Measurements from ENCODE around the gene ZNF618. TPM values are rescaled to one million over a fixed set of nuclear protein-coding genes. Genes with fewer than 3 reads are reported as not detected.

ZNF618 gene
- 4.2 and 5.8 TPM in 2 replicates for total RNA-seq (2014; rRNA removed)
- percentile 50 among the genes with signal in this experiment for Bru-seq, nascent RNA
- BruChase-seq, experiment 1, labeled RNA remaining after a 6-hour chase, result percentile 47 among the genes with signal in this experiment
- percentile 52 among the genes with signal in this experiment for BruChase-seq, experiment 2, labeled RNA remaining after a 2-hour chase
- long read RNA-seq, full-length matches to known transcripts, result 2 of 20 reads
- long read RNA-seq, partial matches to known transcripts, result 5 of 20 reads
- long read RNA-seq, other reads (novel, unspliced or antisense), result 13 of 20 reads

- no peaks in the 10 kb centered on the region for H4K20me1 ChIP-seq (ENCODE audit: low read length)
- peak within 1 kb of the TSS; percentile 94 for H2AFZ ChIP-seq (ENCODE audit: low read length)
- ChIA-PET CTCF (interaction anchor here (0.7 to 1.2 kb wide), 3 partner anchors 174 to 195 kb away, joined by 3 to 7 read pairs (median 6); no protein-coding TSS in a partner anchor), POLR2A (ENCODE audit: unreplicated experiment) (no interaction called here)
- no peaks in the 10 kb centered on the region for H3K9me3 ChIP-seq (ENCODE audit: low read length)
- TF ChIP-seq EZH2phosphoT487 (IDR thresholded peaks at IDR 0.05; ENCODE audit: borderline replicate concordance, low read length), result no peak
- TF ChIP-seq, protein P1, sequence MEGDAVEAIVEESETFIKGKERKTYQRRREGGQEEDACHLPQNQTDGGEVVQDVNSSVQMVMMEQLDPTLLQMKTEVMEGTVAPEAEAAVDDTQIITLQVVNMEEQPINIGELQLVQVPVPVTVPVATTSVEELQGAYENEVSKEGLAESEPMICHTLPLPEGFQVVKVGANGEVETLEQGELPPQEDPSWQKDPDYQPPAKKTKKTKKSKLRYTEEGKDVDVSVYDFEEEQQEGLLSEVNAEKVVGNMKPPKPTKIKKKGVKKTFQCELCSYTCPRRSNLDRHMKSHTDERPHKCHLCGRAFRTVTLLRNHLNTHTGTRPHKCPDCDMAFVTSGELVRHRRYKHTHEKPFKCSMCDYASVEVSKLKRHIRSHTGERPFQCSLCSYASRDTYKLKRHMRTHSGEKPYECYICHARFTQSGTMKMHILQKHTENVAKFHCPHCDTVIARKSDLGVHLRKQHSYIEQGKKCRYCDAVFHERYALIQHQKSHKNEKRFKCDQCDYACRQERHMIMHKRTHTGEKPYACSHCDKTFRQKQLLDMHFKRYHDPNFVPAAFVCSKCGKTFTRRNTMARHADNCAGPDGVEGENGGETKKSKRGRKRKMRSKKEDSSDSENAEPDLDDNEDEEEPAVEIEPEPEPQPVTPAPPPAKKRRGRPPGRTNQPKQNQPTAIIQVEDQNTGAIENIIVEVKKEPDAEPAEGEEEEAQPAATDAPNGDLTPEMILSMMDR (conservative IDR thresholded peaks at IDR 0.05; ENCODE audit: low read depth, low read length), result peak; percentile 38
- TF ChIP-seq EZH2 (IDR thresholded peaks at IDR 0.05; ENCODE audit: low read length, unreplicated experiment), result no peak
- peak within 1 kb of the TSS; percentile 84 for H3K9ac ChIP-seq (ENCODE audit: low read length)
- no peaks in the 10 kb centered on the region for H3K9me2 ChIP-seq (replicated peaks; ENCODE audit: low read length)
- peak; percentile 41 for DNase-seq
- BruUV-seq (replicated peaks), result no TSS peak
- peak within 1 kb of the TSS; percentile 95 for H3K4me2 ChIP-seq (ENCODE audit: low read length)
- no peaks in the 10 kb centered on the region; the same call in 1 of the 2 replicates for H3K4me1 ChIP-seq (ENCODE audit: insufficient read depth, low read length)
- no peaks in the 10 kb centered on the region for H3K36me3 ChIP-seq (ENCODE audit: low read depth, low read length)
- no peak within 1 kb of the TSS for H3K27ac ChIP-seq (ENCODE audit: low read length)
- intact Hi-C loops (cut with micrococcal nuclease), result loop anchor here (2.0 to 5.0 kb wide), 2 partner anchors 69 to 140 kb away; no protein-coding TSS in a partner anchor
- peaks cover 46% of the 10 kb centered on the region for H3K79me2 ChIP-seq (ENCODE audit: low read length)
- peak; percentile 75 for ATAC-seq
- peak within 1 kb of the TSS; percentile 86 for H3K4me3 ChIP-seq (ENCODE audit: low read length)
- no peaks in the 10 kb centered on the region for H3K27me3 ChIP-seq (ENCODE audit: low read length)
- H3F3A ChIP-seq (ENCODE audit: low read length, unreplicated experiment), result no peaks in the 10 kb centered on the region
Measured at GRCh38 chr9:113876151-113876992, at the start of gene ZNF618. Gene ZNF618, plus strand, starts transcription at chr9:113876309. Its CDS starts 72 bp downstream, at chr9:113876381.

DNA sequence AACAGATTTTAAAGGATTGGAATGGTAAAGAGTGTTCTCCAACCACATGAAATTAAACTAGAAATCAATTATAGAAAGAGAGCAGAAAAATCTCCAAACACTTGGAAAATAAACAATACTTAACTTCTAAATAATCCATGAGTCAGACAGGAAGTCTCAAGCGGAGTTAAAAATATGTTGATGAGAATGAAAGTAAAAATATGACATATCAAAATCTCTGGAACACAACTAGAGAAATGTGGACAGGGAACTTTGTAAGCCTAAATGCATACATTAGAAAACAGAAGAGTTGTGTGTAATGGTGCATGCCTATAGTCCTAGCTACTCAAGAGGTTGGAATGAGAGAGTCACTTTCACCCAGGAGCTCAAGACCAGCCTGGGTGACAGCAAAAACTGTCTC is 47.9 kb upstream of the ZNF618 start:
- Histone ChIP-seq H3K9ac (ENCODE audit: low read length) (no peak overlapping the region), H4K20me1 (ENCODE audit: low read length) (no peaks in the 10 kb centered on the region), H3K27ac (ENCODE audit: low read length) (no peak overlapping the region), H3K79me2 (ENCODE audit: low read length) (no peaks in the 10 kb centered on the region), H3K9me3 (ENCODE audit: low read length) (no peaks in the 10 kb centered on the region), H3K4me3 (ENCODE audit: low read length) (no peak overlapping the region), H3K9me2 (replicated peaks; ENCODE audit: low read length) (no peaks in the 10 kb centered on the region), H2AFZ (ENCODE audit: low read length) (0 out of 2 replicates have a peak overlapping the region, but pooled peaks have one; percentile 19), H3K36me3 (ENCODE audit: low read depth, low read length) (no peaks in the 10 kb centered on the region), H3K4me2 (ENCODE audit: low read length) (peak overlapping the region; percentile 28; the same call in 1 of the 2 replicates), H3K27me3 (ENCODE audit: low read length) (no peaks in the 10 kb centered on the region), H3F3A (ENCODE audit: low read length, unreplicated experiment) (no peaks in the 10 kb centered on the region), H3K4me1 (ENCODE audit: insufficient read depth, low read length) (no peaks in the 10 kb centered on the region)
- CTCF ChIA-PET, result no interaction called here
- BruUV-seq (replicated peaks), result no TSS peak
- TF ChIP-seq, protein P1 (conservative IDR thresholded peaks at IDR 0.05; ENCODE audit: low read depth, low read length), result no peak
- TF ChIP-seq EZH2phosphoT487 (IDR thresholded peaks at IDR 0.05; ENCODE audit: borderline replicate concordance, low read length) (no peak), EZH2 (IDR thresholded peaks at IDR 0.05; ENCODE audit: low read length, unreplicated experiment) (no peak)
- POLR2A ChIA-PET (ENCODE audit: unreplicated experiment), result no interaction called here
- no peak for ATAC-seq
- intact Hi-C loops (cut with micrococcal nuclease), result no loop called here
- DNase-seq, result no peak

Data from PC-3 (cell line).